SK-N-SH (cell line): ENCODE results near the gene PROM2. TPM values are rescaled to one million over a fixed set of nuclear protein-coding genes. Genes with fewer than 3 reads are reported as not detected.

Source experiments
- CTCF ChIA-PET: fragments of 300-600, 350-600 bp; formaldehyde crosslinking; extraction: SDS; loops from one replicate; lab custom pipeline; 2021; lab: Yijun Ruan, JAX
- POLR2A ChIA-PET: fragments of 350-600 bp; sonication (Branson Sonifier 250); formaldehyde crosslinking; extraction: SDS; loops from one replicate; lab custom pipeline; 2020; ENCODE audit warnings: antibody characterized with exemption, inconsistent platforms; lab: Yijun Ruan, JAX
- DNase-seq: peaks from one replicate; pipeline ENCODE4 v3.0.0; 2012
- H2AFZ ChIP-seq: fragments of 200-600 bp; sonication (generic); 2 replicates; pipeline ENCODE4 v1.8.1; 2016; ENCODE audit warnings: antibody characterized with exemption, mild to moderate bottlenecking, low read depth
- H3F3A ChIP-seq: fragments of 200-600 bp; sonication (generic); replicated peaks from 2 replicates; pipeline ENCODE3; 2016; ENCODE audit warnings: antibody characterized with exemption, mild to moderate bottlenecking; ENCODE audit not compliant: insufficient read depth
- H3K27ac ChIP-seq, 2 experiments: fragments of 200-500 bp in 1 of 2; fragments of 200-600 bp in 1 of 2; sonication (Bioruptor generic) in 1 of 2; sonication (generic), shearing (Covaris generic) in 1 of 2; 2 replicates each; pipeline versions ENCODE4 v1.5.1 to v1.6.1; 2014 to 2016; ENCODE audit warnings: low read depth in 2 of 2, inconsistent platforms in 1 of 2, low read length in 1 of 2, mild to moderate bottlenecking in 1 of 2, mixed read lengths in 1 of 2
- H3K27me3 ChIP-seq: fragments of 200-600 bp; sonication (generic), shearing (Covaris generic); 2 replicates; pipeline ENCODE4 v1.6.1; 2016; ENCODE audit warnings: mixed run types; ENCODE audit not compliant: insufficient read depth
- H3K36me3 ChIP-seq, 2 experiments: fragments of 200-500 bp in 1 of 2; fragments of 200-600 bp in 1 of 2; sonication (Bioruptor generic) in 1 of 2; sonication (generic) in 1 of 2; replicated peaks in 1 of 2; 2 replicates each; pipeline versions ENCODE3 to v1.5.1; 2014 to 2016; ENCODE audit warnings: low read length in 1 of 2, mild to moderate bottlenecking in 1 of 2; ENCODE audit not compliant: insufficient read depth in 2 of 2, control insufficient read depth in 1 of 2
- H3K4me1 ChIP-seq, 2 experiments: fragments of 200-500 bp in 1 of 2; fragments of 200-600 bp in 1 of 2; sonication (Bioruptor generic) in 1 of 2; sonication (generic), shearing (Covaris generic) in 1 of 2; 2 replicates each; pipeline versions ENCODE4 v1.5.1 to v1.6.1; 2014 to 2016; ENCODE audit warnings: low read depth in 1 of 2, low read length in 1 of 2, mixed run types in 1 of 2; ENCODE audit not compliant: insufficient read depth in 2 of 2, control insufficient read depth in 1 of 2
- H3K4me2 ChIP-seq: fragments of 200-600 bp; sonication (generic), shearing (Covaris generic); 2 replicates; pipeline ENCODE4 v1.6.1; 2017; ENCODE audit warnings: mixed run types
- H3K4me3 ChIP-seq, 2 experiments: fragments of 200-500 bp in 1 of 2; fragments of 200-600 bp in 1 of 2; sonication (Bioruptor generic) in 1 of 2; sonication (generic), shearing (Covaris generic) in 1 of 2; 2 replicates each; pipeline versions ENCODE4 v1.5.1 to v1.8.1; 2014 to 2016; ENCODE audit warnings: low read depth in 2 of 2, inconsistent platforms in 1 of 2, low read length in 1 of 2, mild to moderate bottlenecking in 1 of 2, mixed read lengths in 1 of 2, moderate library complexity in 1 of 2
- H3K79me2 ChIP-seq: fragments of 200-600 bp; sonication (generic); 2 replicates; pipeline ENCODE4 v1.8.1; 2017; ENCODE audit warnings: mild to moderate bottlenecking; ENCODE audit not compliant: insufficient read depth
- H3K9ac ChIP-seq: fragments of 200-600 bp; sonication (generic); 2 replicates; pipeline ENCODE4 v1.6.1; 2017; ENCODE audit warnings: mixed run types
- H3K9me2 ChIP-seq: fragments of 200-600 bp; sonication (generic); 2 replicates; pipeline ENCODE4 v1.6.1; 2017; ENCODE audit warnings: mixed run types
- H3K9me3 ChIP-seq: fragments of 200-600 bp; sonication (generic); 2 replicates; pipeline ENCODE4 v1.6.1; 2017; ENCODE audit warnings: mixed run types, mild to moderate bottlenecking, moderate library complexity
- H4K20me1 ChIP-seq: fragments of 200-600 bp; sonication (generic); 2 replicates; pipeline ENCODE4 v1.6.1; 2017; ENCODE audit warnings: mild to moderate bottlenecking, mixed run types; ENCODE audit not compliant: insufficient read depth
- CHD2 ChIP-seq: fragments of 150-350 bp; IDR thresholded peaks from 2 replicates; pipeline ENCODE4 v1.6.1; 2018; ENCODE audit warnings: low read length; ENCODE audit not compliant: partially characterized antibody
- CTCF ChIP-seq: fragments of 200-600 bp; sonication (generic); IDR thresholded peaks from 2 replicates; pipeline ENCODE4 v1.6.1; 2017; ENCODE audit warnings: antibody characterized with exemption, mild to moderate bottlenecking, moderate library complexity
- ELF1 ChIP-seq: IDR thresholded peaks from 2 replicates; pipeline ENCODE4 v1.4.0; 2012
- EP300 ChIP-seq, 2 experiments: IDR thresholded peaks; 2 replicates each; pipeline versions ENCODE4 v1.4.0 to v1.6.1; 2012; ENCODE audit warnings: borderline replicate concordance in 1 of 2, low read depth in 1 of 2, low read length in 1 of 2
- EZH2phosphoT487 ChIP-seq: fragments of 200-600 bp; sonication (generic); IDR thresholded peaks from 2 replicates; pipeline ENCODE4 v1.6.1; 2017; ENCODE audit warnings: low read depth, mixed run types, mild to moderate bottlenecking, antibody characterized with exemption, moderate library complexity, borderline replicate concordance
- FOSL2 ChIP-seq: IDR thresholded peaks from 2 replicates; pipeline ENCODE4 v1.4.0; 2012; ENCODE audit warnings: low read depth, mild to moderate bottlenecking, moderate library complexity, borderline replicate concordance
- FOXJ3 ChIP-seq: sonication (generic); formaldehyde crosslinking; IDR thresholded peaks from 2 replicates; pipeline ENCODE4 v1.5.1; 2020; ENCODE audit warnings: mild to moderate bottlenecking, missing genetic modification reagents
- FOXM1 ChIP-seq: IDR thresholded peaks from 2 replicates; pipeline ENCODE4 v1.4.0; 2012; ENCODE audit warnings: low read depth, mild to moderate bottlenecking
- GABPA ChIP-seq: IDR thresholded peaks from 2 replicates; pipeline ENCODE4 v1.4.0; 2012; ENCODE audit warnings: low read depth, mild to moderate bottlenecking
- IRF3 ChIP-seq: fragments of 150-350 bp; IDR thresholded peaks from 2 replicates; pipeline ENCODE4 v1.6.1; 2016; ENCODE audit warnings: mild to moderate bottlenecking, low read depth, low read length
- JUND ChIP-seq: IDR thresholded peaks from 2 replicates; pipeline ENCODE4 v1.4.0; 2012
- MXI1 ChIP-seq: IDR thresholded peaks from 2 replicates; pipeline ENCODE4 v1.6.1; 2012; ENCODE audit warnings: mild to moderate bottlenecking, low read depth, low read length, improper control_type of control experiment
- NRF1 ChIP-seq: IDR thresholded peaks from 2 replicates; pipeline ENCODE4 v1.6.1; 2012; ENCODE audit warnings: low read depth, mild to moderate bottlenecking, low read length
- PBX3 ChIP-seq: IDR thresholded peaks from 2 replicates; pipeline ENCODE4; 2012
- POLR2AphosphoS5 ChIP-seq: IDR thresholded peaks from 2 replicates; pipeline ENCODE4 v1.6.1; 2012; ENCODE audit warnings: low read depth, low read length
- RAD21 ChIP-seq: IDR thresholded peaks from 2 replicates; pipeline ENCODE4 v1.6.1; 2012; ENCODE audit warnings: mild to moderate bottlenecking, low read length
- RFX5 ChIP-seq: IDR thresholded peaks from 2 replicates; pipeline ENCODE4 v1.6.1; 2012; ENCODE audit warnings: mild to moderate bottlenecking, improper control_type of control experiment, low read length
- SMC3 ChIP-seq: IDR thresholded peaks from 2 replicates; pipeline ENCODE4 v1.6.1; 2012; ENCODE audit warnings: low read depth, low read length, improper control_type of control experiment
- TCF12 ChIP-seq: IDR thresholded peaks from 2 replicates; pipeline ENCODE4 v1.4.0; 2012
- TEAD4 ChIP-seq: IDR thresholded peaks from 2 replicates; pipeline ENCODE4 v1.4.0; 2012; ENCODE audit warnings: mild to moderate bottlenecking, borderline replicate concordance; ENCODE audit not compliant: insufficient read depth
- USF1 ChIP-seq: IDR thresholded peaks from 2 replicates; pipeline ENCODE4 v1.4.0; 2012; ENCODE audit warnings: low read depth, borderline replicate concordance
- USF2 ChIP-seq: fragments of 150-350 bp; IDR thresholded peaks from 2 replicates; pipeline ENCODE4 v1.6.1; 2017; ENCODE audit warnings: antibody characterized with exemption, low read length, low read depth, borderline replicate concordance
- WGBS: methylation state at CpG from one replicate; pipeline ENCODE4 v1.1.6; 2017; ENCODE audit warnings: low lambda C conversion rate; 5-methylcytosine and 5-hydroxymethylcytosine counted together
- polyA plus RNA-seq, 3 experiments: library from polyadenylated mRNA; depleted of rRNA; stranded (reverse); fragments of >200 nt; gene quantifications; 2 replicates each; pipeline ENCODE4 v1.2.3, GENCODE V29; 2012

PROM2 gene
- polyA plus RNA-seq, 1 of the 3 experiments (the other 2 are of a cell fraction), result 0.38 TPM

- Histone ChIP-seq H3K4me1 (no peaks in the 10 kb centered on the region; a peak in 1 of 4 replicates), H3K4me2 (no peak overlapping the region), H3K9me3 (no peaks in the 10 kb centered on the region), H3K36me3 (no peaks in the 10 kb centered on the region), H2AFZ (no peak overlapping the region), H3F3A (no peaks in the 10 kb centered on the region), H3K27ac (no peak overlapping the region), H3K27me3 (no peaks in the 10 kb centered on the region), H4K20me1 (no peaks in the 10 kb centered on the region), H3K4me3 (no peak overlapping the region), H3K79me2 (no peaks in the 10 kb centered on the region), H3K9ac (no peak overlapping the region), H3K9me2 (no peaks in the 10 kb centered on the region)
- POLR2A ChIA-PET, result interaction anchor here (0.7 kb wide), 1 partner anchor 83 kb away, joined by 4 read pairs; no protein-coding TSS in a partner anchor
- CTCF ChIA-PET, result interaction anchor here (0.6 to 5.6 kb wide), 3 partner anchors 13 to 252 kb away, joined by 3 to 40 read pairs (median 6); no protein-coding TSS in a partner anchor
- WGBS, result 55% methylated on average over 4 of the region's 15 CpGs
- TF ChIP-seq SMC3 (no peak), JUND (no peak), EP300 (IDR thresholded peaks at IDR 0.05; ENCODE audit: borderline replicate concordance in 1 of 2, low read depth in 1 of 2, low read length in 1 of 2) (no peak), USF2 (no peak), USF1 (no peak), FOXJ3 (no peak), TCF12 (no peak), ELF1 (no peak), TEAD4 (no peak), RFX5 (no peak), GABPA (no peak), IRF3 (no peak), RAD21 (no peak), POLR2AphosphoS5 (no peak)
- DNase-seq, result no peak
Measured at GRCh38 chr2:95328358-95329125, 54.3 kb downstream of the PROM2 start.

GRCh38 chr2:95329401-95329800, 55.2 kb downstream of the PROM2 start:
- Histone ChIP-seq H2AFZ (no peak overlapping the region), H3K4me1 (no peaks in the 10 kb centered on the region; a peak in 1 of 4 replicates), H3K27ac (no peak overlapping the region), H3K36me3 (no peaks in the 10 kb centered on the region), H3K9ac (no peak overlapping the region), H3F3A (no peaks in the 10 kb centered on the region), H4K20me1 (no peaks in the 10 kb centered on the region), H3K4me3 (no peak overlapping the region), H3K27me3 (no peaks in the 10 kb centered on the region), H3K79me2 (no peaks in the 10 kb centered on the region), H3K9me2 (no peaks in the 10 kb centered on the region), H3K4me2 (no peak overlapping the region), H3K9me3 (no peaks in the 10 kb centered on the region)
- 78% methylated on average over 12 of the region's 14 CpGs for WGBS
- POLR2A ChIA-PET, result no interaction called here
- CTCF ChIA-PET, result interaction anchor here (1.2 to 5.6 kb wide), 2 partner anchors 15 to 98 kb away, joined by 3 to 40 read pairs; no protein-coding TSS in a partner anchor
- no peak for DNase-seq
- TF ChIP-seq CHD2, result no peak
- no peak for TF ChIP-seq EZH2phosphoT487
- no peak for TF ChIP-seq PBX3
- no peak for TF ChIP-seq MXI1
- TF ChIP-seq FOSL2, result no peak
- TF ChIP-seq CTCF, result no peak
- TF ChIP-seq USF1, result no peak
- no peak for TF ChIP-seq FOXM1
- no peak for TF ChIP-seq SMC3
- no peak for TF ChIP-seq TEAD4
- TF ChIP-seq NRF1, result no peak
- no peak for TF ChIP-seq RAD21
